Activated T-helper 1 cell treated with anti-CD3 and anti-CD28 coated beads, Interleukin-12 subunit alpha, Interleukin-12 subunit beta, Interleukin-2, Interleukin-4 antibody, amounts not matched to agents 30 ng/mL and 10 ng/mL and 1 ng/mL, durations not matched to agents 14 hours and 24 hours and 36 hours (primary cell): ENCODE results near the gene CXXC1. TPM values are rescaled to one million over a fixed set of nuclear protein-coding genes. Genes with fewer than 3 reads are reported as not detected.

Experiments
- DNase-seq: peaks from one replicate; pipeline ENCODE4 v3.0.0; 2021; ENCODE audit warnings: low spot score
- H3K27ac Mint-ChIP-seq: one replicate; pipeline ENCODE4 v1.8.0; 2021; ENCODE audit warnings: mild to moderate bottlenecking, mixed read lengths
- H3K27me3 Mint-ChIP-seq: one replicate; pipeline ENCODE4 v1.8.0; 2022; ENCODE audit warnings: mild to moderate bottlenecking, moderate library complexity, mixed read lengths; ENCODE audit not compliant: insufficient read depth
- H3K36me3 Mint-ChIP-seq: one replicate; pipeline ENCODE4 v1.8.0; 2021; ENCODE audit warnings: low read depth, mixed read lengths
- H3K4me1 Mint-ChIP-seq: one replicate; pipeline ENCODE4 v1.8.0; 2021; ENCODE audit warnings: low read depth, mixed read lengths
- H3K4me3 Mint-ChIP-seq: one replicate; pipeline ENCODE4 v1.8.0; 2021; ENCODE audit warnings: mild to moderate bottlenecking, moderate library complexity, mixed read lengths
- H3K9me3 Mint-ChIP-seq: one replicate; pipeline ENCODE4 v1.8.0; 2021; ENCODE audit warnings: mixed read lengths
- intact Hi-C: fragments of 100-400 bp; cut with micrococcal nuclease; formaldehyde crosslinking; loops from one replicate; pipeline ENCODE4 v1.15.1; 2024
- total RNA-seq: library from RNA; stranded (reverse); gene quantifications from 2 replicates; pipeline ENCODE4 v1.2.3, GENCODE V29; 2022

Gene CXXC1
- 114 and 117 TPM in 2 replicates for total RNA-seq

GRCh38 chr18:50287441-50288347, at the start of gene CXXC1:
CXXC1 (minus strand) TSS chr18:50287692; CDS start chr18:50287589, 103 bp downstream.
- Mint-ChIP-seq H3K27me3 (no peaks in the 10 kb centered on the region), H3K4me3 (peak within 1 kb of the TSS; percentile 93), H3K4me1 (peaks cover 31% of the 10 kb centered on the region), H3K36me3 (peaks cover 37% of the 10 kb centered on the region), H3K27ac (peak within 1 kb of the TSS; percentile 97), H3K9me3 (no peaks in the 10 kb centered on the region)
- intact Hi-C loops = loop anchor here (1.0 to 10.0 kb wide), 12 partner anchors 7 to 1343 kb away; partner anchors contain the start of genes CFAP53, ELAC1, MEX3C and SKA1
- peak; percentile 95 for DNase-seq

GRCh38 chr18:50334546-50335152, 47.2 kb upstream of the CXXC1 start:
- no peaks in the 10 kb centered on the region for H3K36me3 Mint-ChIP-seq
- H3K9me3 Mint-ChIP-seq = peaks cover 4% of the 10 kb centered on the region
- peaks cover 8% of the 10 kb centered on the region for H3K27me3 Mint-ChIP-seq
- intact Hi-C loops = no loop called here
- H3K27ac Mint-ChIP-seq = no peak overlapping the region
- no peak for DNase-seq
- no peak overlapping the region for H3K4me3 Mint-ChIP-seq
- no peaks in the 10 kb centered on the region for H3K4me1 Mint-ChIP-seq

- no peak for DNase-seq
- Mint-ChIP-seq H3K27ac (no peak overlapping the region), H3K9me3 (peaks cover 4% of the 10 kb centered on the region), H3K36me3 (no peaks in the 10 kb centered on the region), H3K4me3 (no peak overlapping the region), H3K4me1 (no peaks in the 10 kb centered on the region), H3K27me3 (peaks cover 19% of the 10 kb centered on the region)
- intact Hi-C loops = no loop called here
These were observed 44.2 kb upstream of the CXXC1 start for GRCh38 chr18:50331691-50332090.

- H3K27ac Mint-ChIP-seq = no peak overlapping the region
- intact Hi-C loops = no loop called here
- H3K9me3 Mint-ChIP-seq = peaks cover 4% of the 10 kb centered on the region
- H3K36me3 Mint-ChIP-seq = peaks cover 1% of the 10 kb centered on the region
- no peak for DNase-seq
- H3K4me1 Mint-ChIP-seq = no peaks in the 10 kb centered on the region
- H3K4me3 Mint-ChIP-seq = no peak overlapping the region
- H3K27me3 Mint-ChIP-seq = peaks cover 23% of the 10 kb centered on the region
These were observed 42.7 kb upstream of the CXXC1 start for GRCh38 chr18:50330176-50330575.

GRCh38 chr18:50327983-50328382, 40.5 kb upstream of the CXXC1 start:
- Mint-ChIP-seq H3K27ac (no peak overlapping the region), H3K9me3 (peaks cover 4% of the 10 kb centered on the region), H3K36me3 (peaks cover 1% of the 10 kb centered on the region), H3K4me1 (no peaks in the 10 kb centered on the region), H3K4me3 (no peak overlapping the region), H3K27me3 (peaks cover 20% of the 10 kb centered on the region)
- intact Hi-C loops = no loop called here
- no peak for DNase-seq

GRCh38 chr18:50320719-50321118, 33.2 kb upstream of the CXXC1 start:
- DNase-seq = no peak
- H3K36me3 Mint-ChIP-seq = no peaks in the 10 kb centered on the region
- intact Hi-C loops = no loop called here

GRCh38 chr18:50315100-50315871, 27.8 kb upstream of the CXXC1 start:
- Mint-ChIP-seq H3K27me3 (peaks cover 20% of the 10 kb centered on the region), H3K27ac (no peak overlapping the region), H3K4me3 (no peak overlapping the region), H3K4me1 (peaks cover 8% of the 10 kb centered on the region), H3K9me3 (no peaks in the 10 kb centered on the region), H3K36me3 (no peaks in the 10 kb centered on the region)
- DNase-seq = no peak
- intact Hi-C loops = no loop called here

More at GRCh38 chr18:50320719-50321118, 33.2 kb upstream of the CXXC1 start:
- Mint-ChIP-seq H3K27me3 (peaks cover 5% of the 10 kb centered on the region), H3K4me1 (peaks cover 19% of the 10 kb centered on the region), H3K4me3 (peak overlapping the region; percentile 67), H3K27ac (peak overlapping the region; percentile 50), H3K9me3 (no peaks in the 10 kb centered on the region)

- intact Hi-C loops = no loop called here
- H3K4me1 Mint-ChIP-seq = no peaks in the 10 kb centered on the region
- no peaks in the 10 kb centered on the region for H3K9me3 Mint-ChIP-seq
- H3K27ac Mint-ChIP-seq = no peak overlapping the region
- H3K4me3 Mint-ChIP-seq = no peak overlapping the region
- DNase-seq = no peak
- H3K27me3 Mint-ChIP-seq = peaks cover 20% of the 10 kb centered on the region
- H3K36me3 Mint-ChIP-seq = no peaks in the 10 kb centered on the region
These were observed 26.5 kb upstream of the CXXC1 start for GRCh38 chr18:50313873-50314460.

- no peaks in the 10 kb centered on the region for H3K9me3 Mint-ChIP-seq
- H3K4me3 Mint-ChIP-seq = no peak overlapping the region
- peaks cover 20% of the 10 kb centered on the region for H3K27me3 Mint-ChIP-seq
- DNase-seq = no peak
- no peak overlapping the region for H3K27ac Mint-ChIP-seq
- H3K4me1 Mint-ChIP-seq = peaks cover 7% of the 10 kb centered on the region
- H3K36me3 Mint-ChIP-seq = no peaks in the 10 kb centered on the region
- intact Hi-C loops = no loop called here
These were observed 25.6 kb upstream of the CXXC1 start for GRCh38 chr18:50313031-50313607.

- intact Hi-C loops = no loop called here
- no peak for DNase-seq
- H3K36me3 Mint-ChIP-seq = no peaks in the 10 kb centered on the region
- H3K9me3 Mint-ChIP-seq = no peaks in the 10 kb centered on the region
- no peak overlapping the region for H3K27ac Mint-ChIP-seq
- H3K4me3 Mint-ChIP-seq = no peak overlapping the region
- H3K27me3 Mint-ChIP-seq = peaks cover 19% of the 10 kb centered on the region
- peaks cover 13% of the 10 kb centered on the region for H3K4me1 Mint-ChIP-seq
These were observed 25.0 kb upstream of the CXXC1 start for GRCh38 chr18:50312296-50313030.

- Mint-ChIP-seq H3K36me3 (no peaks in the 10 kb centered on the region), H3K27ac (no peak overlapping the region), H3K27me3 (peaks cover 16% of the 10 kb centered on the region), H3K9me3 (no peaks in the 10 kb centered on the region), H3K4me3 (no peak overlapping the region), H3K4me1 (peaks cover 18% of the 10 kb centered on the region)
- no peak for DNase-seq
- intact Hi-C loops = no loop called here
These were observed 24.2 kb upstream of the CXXC1 start for GRCh38 chr18:50311650-50312049.

- Mint-ChIP-seq H3K9me3 (peaks cover 10% of the 10 kb centered on the region), H3K27me3 (peaks cover 21% of the 10 kb centered on the region), H3K4me1 (peaks cover 18% of the 10 kb centered on the region), H3K36me3 (peaks cover 2% of the 10 kb centered on the region), H3K4me3 (no peak overlapping the region), H3K27ac (no peak overlapping the region)
- intact Hi-C loops = no loop called here
- DNase-seq = no peak
These were observed 22.6 kb upstream of the CXXC1 start for GRCh38 chr18:50310080-50310479.
